ENCODE measurements around the gene CD72. TPM values are rescaled to one million over a fixed set of nuclear protein-coding genes. Genes with fewer than 3 reads are reported as not detected.

CD72 gene
- polyA plus RNA-seq (2013) = 2.1 TPM in 2 replicates

- no peak within 1 kb of the TSS for H4K8ac ChIP-seq (ENCODE audit: low read depth, low read length)
- no CpG with 5 or more reads among the region's 7 CpGs for WGBS (ENCODE audit: extremely low coverage, insufficient coverage, insufficient read length)
- H2BK120ac ChIP-seq (ENCODE audit: insufficient read depth, low read length, poor library complexity) = no peak within 1 kb of the TSS
- no peaks in the 10 kb centered on the region for H3K79me1 ChIP-seq (ENCODE audit: low read length)
- H3K18ac ChIP-seq (ENCODE audit: low read length) = no peak within 1 kb of the TSS
- H3K23ac ChIP-seq (ENCODE audit: low read length) = no peak within 1 kb of the TSS
- peak within 1 kb of the TSS; percentile 50 for H3K4me3 ChIP-seq (ENCODE audit: low read depth, low read length)
- H3K4ac ChIP-seq (ENCODE audit: low read depth, low read length) = no peak within 1 kb of the TSS
- no peak within 1 kb of the TSS for H3K9ac ChIP-seq (ENCODE audit: low read length)
- H2BK12ac ChIP-seq (ENCODE audit: low read length) = no peak within 1 kb of the TSS
- H4K91ac ChIP-seq (ENCODE audit: low read depth, low read length) = no peak within 1 kb of the TSS
- no peak for DNase-seq
- peak within 1 kb of the TSS; percentile 66 for H3K4me2 ChIP-seq (ENCODE audit: low read length)
- peaks cover 0 to 7% of the 10 kb centered on the region in 2 experiments for H3K4me1 ChIP-seq (ENCODE audit: control insufficient read depth in 1 of 2, insufficient read depth in 2 of 2, low read length in 2 of 2)
- H3K79me2 ChIP-seq (ENCODE audit: control insufficient read depth, insufficient read depth, low read length, poor library complexity) = no peaks in the 10 kb centered on the region
- peaks cover 5% of the 10 kb centered on the region for H3K9me3 ChIP-seq (ENCODE audit: insufficient read depth, low read depth, low read length)
- no peak within 1 kb of the TSS for H4K12ac ChIP-seq (ENCODE audit: low read depth, low read length)
- H3K27ac ChIP-seq (ENCODE audit: low read depth, low read length) = no peak within 1 kb of the TSS
- peak within 1 kb of the TSS; percentile 26 for H2AFZ ChIP-seq (ENCODE audit: insufficient read depth, low read length, poor library complexity)
- H3K14ac ChIP-seq (ENCODE audit: low read length) = no peak within 1 kb of the TSS
- no peak within 1 kb of the TSS for H2BK5ac ChIP-seq (ENCODE audit: low read depth, low read length, poor library complexity)
- no peak within 1 kb of the TSS for H2AK5ac ChIP-seq (ENCODE audit: low read length)
- peaks cover 11% of the 10 kb centered on the region for H3K27me3 ChIP-seq (ENCODE audit: insufficient read depth, low read length)
- no peaks in the 10 kb centered on the region for H3K36me3 ChIP-seq (ENCODE audit: control insufficient read depth in 1 of 2, insufficient read depth in 2 of 2, low read length in 2 of 2)
Measured at GRCh38 chr9:35618325-35618727, at the start of gene CD72. CD72 (minus strand) TSS chr9:35618413; CDS start chr9:35618303, 110 bp downstream.

- WGBS (ENCODE audit: extremely low coverage, insufficient coverage, insufficient read length) = no CpG with 5 or more reads among the region's 3 CpGs
- no peak overlapping the region for H2BK120ac ChIP-seq (ENCODE audit: insufficient read depth, low read length, poor library complexity)
- H4K91ac ChIP-seq (ENCODE audit: low read depth, low read length) = no peak overlapping the region
- H2AFZ ChIP-seq (ENCODE audit: insufficient read depth, low read length, poor library complexity) = no peak overlapping the region
- no peak overlapping the region for H4K12ac ChIP-seq (ENCODE audit: low read depth, low read length)
- H3K4me3 ChIP-seq (ENCODE audit: low read depth, low read length) = no peak overlapping the region
- no peak overlapping the region for H3K23ac ChIP-seq (ENCODE audit: low read length)
- no peak overlapping the region for H2BK5ac ChIP-seq (ENCODE audit: low read depth, low read length, poor library complexity)
- no peak overlapping the region for H4K8ac ChIP-seq (ENCODE audit: low read depth, low read length)
- no peak for DNase-seq
- no peaks in the 10 kb centered on the region for H3K27me3 ChIP-seq (ENCODE audit: insufficient read depth, low read length)
- H3K79me2 ChIP-seq (ENCODE audit: control insufficient read depth, insufficient read depth, low read length, poor library complexity) = peaks cover 5% of the 10 kb centered on the region
- H3K9ac ChIP-seq (ENCODE audit: low read length) = no peak overlapping the region
- peaks cover 2% of the 10 kb centered on the region for H3K9me3 ChIP-seq (ENCODE audit: insufficient read depth, low read depth, low read length)
- no peak overlapping the region for H2BK12ac ChIP-seq (ENCODE audit: low read length)
- H3K79me1 ChIP-seq (ENCODE audit: low read length) = peaks cover 6% of the 10 kb centered on the region
- H3K18ac ChIP-seq (ENCODE audit: low read length) = no peak overlapping the region
- H3K27ac ChIP-seq (ENCODE audit: low read depth, low read length) = no peak overlapping the region
- H3K4ac ChIP-seq (ENCODE audit: low read depth, low read length) = no peak overlapping the region
- no peaks in the 10 kb centered on the region for H3K36me3 ChIP-seq (ENCODE audit: control insufficient read depth in 1 of 2, insufficient read depth in 2 of 2, low read length in 2 of 2)
- no peak overlapping the region for H3K14ac ChIP-seq (ENCODE audit: low read length)
- H3K4me1 ChIP-seq (ENCODE audit: control insufficient read depth in 1 of 2, insufficient read depth in 2 of 2, low read length in 2 of 2) = peaks cover 17% of the 10 kb centered on the region in 2 experiments
- H2AK5ac ChIP-seq (ENCODE audit: low read length) = no peak overlapping the region
- no peak overlapping the region for H3K4me2 ChIP-seq (ENCODE audit: low read length)
Measured at GRCh38 chr9:35667939-35668338, 49.7 kb upstream of the CD72 start.

GRCh38 chr9:35666549-35666948 lies 48.3 kb upstream of the CD72 start:
- Histone ChIP-seq H2BK12ac (ENCODE audit: low read length) (no peak overlapping the region), H4K8ac (ENCODE audit: low read depth, low read length) (no peak overlapping the region), H3K9me3 (ENCODE audit: insufficient read depth, low read depth, low read length) (peaks cover 2% of the 10 kb centered on the region), H2BK5ac (ENCODE audit: low read depth, low read length, poor library complexity) (no peak overlapping the region), H2BK120ac (ENCODE audit: insufficient read depth, low read length, poor library complexity) (no peak overlapping the region), H3K23ac (ENCODE audit: low read length) (no peak overlapping the region), H3K4me2 (ENCODE audit: low read length) (no peak overlapping the region), H3K4ac (ENCODE audit: low read depth, low read length) (no peak overlapping the region), H2AK5ac (ENCODE audit: low read length) (no peak overlapping the region), H4K12ac (ENCODE audit: low read depth, low read length) (no peak overlapping the region), H3K18ac (ENCODE audit: low read length) (no peak overlapping the region), H3K9ac (ENCODE audit: low read length) (no peak overlapping the region), H3K4me3 (ENCODE audit: low read depth, low read length) (no peak overlapping the region), H3K79me1 (ENCODE audit: low read length) (peaks cover 6% of the 10 kb centered on the region), H3K4me1 (ENCODE audit: control insufficient read depth in 1 of 2, insufficient read depth in 2 of 2, low read length in 2 of 2) (peaks cover 17 to 23% of the 10 kb centered on the region in 2 experiments), H3K27ac (ENCODE audit: low read depth, low read length) (no peak overlapping the region), H3K79me2 (ENCODE audit: control insufficient read depth, insufficient read depth, low read length, poor library complexity) (peaks cover 5% of the 10 kb centered on the region), H4K91ac (ENCODE audit: low read depth, low read length) (no peak overlapping the region), H3K27me3 (ENCODE audit: insufficient read depth, low read length) (no peaks in the 10 kb centered on the region), H2AFZ (ENCODE audit: insufficient read depth, low read length, poor library complexity) (no peak overlapping the region), H3K36me3 (ENCODE audit: control insufficient read depth in 1 of 2, insufficient read depth in 2 of 2, low read length in 2 of 2) (peaks cover 5 to 7% of the 10 kb centered on the region in 2 experiments), H3K14ac (ENCODE audit: low read length) (no peak overlapping the region)
- no peak for DNase-seq
- no CpG with 5 or more reads among the region's 5 CpGs for WGBS (ENCODE audit: extremely low coverage, insufficient coverage, insufficient read length)

- Histone ChIP-seq H3K36me3 (ENCODE audit: control insufficient read depth in 1 of 2, insufficient read depth in 2 of 2, low read length in 2 of 2) (peaks cover 5 to 7% of the 10 kb centered on the region in 2 experiments), H2AK5ac (ENCODE audit: low read length) (no peak overlapping the region), H2BK12ac (ENCODE audit: low read length) (no peak overlapping the region), H3K4ac (ENCODE audit: low read depth, low read length) (no peak overlapping the region), H3K23ac (ENCODE audit: low read length) (no peak overlapping the region), H3K4me3 (ENCODE audit: low read depth, low read length) (no peak overlapping the region), H3K9ac (ENCODE audit: low read length) (no peak overlapping the region), H2BK5ac (ENCODE audit: low read depth, low read length, poor library complexity) (no peak overlapping the region), H2BK120ac (ENCODE audit: insufficient read depth, low read length, poor library complexity) (no peak overlapping the region), H2AFZ (ENCODE audit: insufficient read depth, low read length, poor library complexity) (no peak overlapping the region), H4K8ac (ENCODE audit: low read depth, low read length) (no peak overlapping the region), H3K79me2 (ENCODE audit: control insufficient read depth, insufficient read depth, low read length, poor library complexity) (peaks cover 5% of the 10 kb centered on the region), H3K14ac (ENCODE audit: low read length) (no peak overlapping the region), H4K12ac (ENCODE audit: low read depth, low read length) (no peak overlapping the region), H4K91ac (ENCODE audit: low read depth, low read length) (no peak overlapping the region), H3K4me1 (ENCODE audit: control insufficient read depth in 1 of 2, insufficient read depth in 2 of 2, low read length in 2 of 2) (peaks cover 17 to 23% of the 10 kb centered on the region in 2 experiments), H3K9me3 (ENCODE audit: insufficient read depth, low read depth, low read length) (peaks cover 2% of the 10 kb centered on the region), H3K18ac (ENCODE audit: low read length) (no peak overlapping the region), H3K27me3 (ENCODE audit: insufficient read depth, low read length) (no peaks in the 10 kb centered on the region), H3K79me1 (ENCODE audit: low read length) (peaks cover 6% of the 10 kb centered on the region), H3K4me2 (ENCODE audit: low read length) (no peak overlapping the region), H3K27ac (ENCODE audit: low read depth, low read length) (no peak overlapping the region)
- DNase-seq = no peak
- no CpG with 5 or more reads among the region's 1 CpG for WGBS (ENCODE audit: extremely low coverage, insufficient coverage, insufficient read length)
Measured at GRCh38 chr9:35666045-35666444, 47.8 kb upstream of the CD72 start.

All from trophoblast cell (in vitro differentiated cells and primary cell).